Liver (tissue), 9 donors: ENCODE results near the gene PROK1. TPM values are rescaled to one million over a fixed set of nuclear protein-coding genes. Genes with fewer than 3 reads are reported as not detected.

Experiments used
- DNase-seq: peaks from one replicate; pipeline ENCODE4 v3.0.0-alpha.2; 2017; ENCODE audit warnings: low spot score
- H3K27ac ChIP-seq, 2 donors: one replicate each; pipeline ENCODE4 v1.7.0; 2013; ENCODE audit warnings: inconsistent platforms in 2 of 2, low read length in 2 of 2, control low read depth in 1 of 2, low read depth in 1 of 2, mild to moderate bottlenecking in 1 of 2
- H3K27me3 ChIP-seq, 4 donors: one replicate each; pipeline versions ENCODE4 v1.6.1 to v1.7.0; 2013; ENCODE audit warnings: low read length in 3 of 4, inconsistent platforms in 1 of 4, mild to moderate bottlenecking in 1 of 4, moderate library complexity in 1 of 4; ENCODE audit not compliant: control insufficient read depth in 4 of 4, insufficient read depth in 4 of 4
- H3K36me3 ChIP-seq, 4 donors: one replicate each; pipeline versions ENCODE4 v1.6.1 to v1.7.0; 2013; ENCODE audit warnings: low read length in 3 of 4, mild to moderate bottlenecking in 3 of 4, low read depth in 1 of 4, moderate library complexity in 1 of 4; ENCODE audit not compliant: control insufficient read depth in 4 of 4, insufficient read depth in 3 of 4
- H3K4me1 ChIP-seq, 4 donors: one replicate each; pipeline versions ENCODE4 v1.6.1 to v1.7.0; 2013; ENCODE audit warnings: low read length in 3 of 4, mild to moderate bottlenecking in 3 of 4, moderate library complexity in 1 of 4; ENCODE audit not compliant: control insufficient read depth in 4 of 4, insufficient read depth in 4 of 4
- H3K4me3 ChIP-seq, 3 donors: one replicate each; pipeline versions ENCODE4 v1.6.1 to v1.7.0; 2013; ENCODE audit warnings: low read length in 3 of 3, control low read depth in 1 of 3, low read depth in 1 of 3, mild to moderate bottlenecking in 1 of 3
- H3K9ac ChIP-seq, 2 donors: one replicate each; pipeline ENCODE4 v1.7.0; 2013; ENCODE audit warnings: low read length in 2 of 2, mild to moderate bottlenecking in 2 of 2, moderate library complexity in 2 of 2, control low read depth in 1 of 2, low read depth in 1 of 2
- H3K9me3 ChIP-seq, 4 donors: one replicate each; pipeline versions ENCODE4 v1.6.1 to v1.7.0; 2013; ENCODE audit warnings: low read length in 3 of 4; ENCODE audit not compliant: control insufficient read depth in 4 of 4
- ATF3 ChIP-seq: IDR thresholded peaks from 2 replicates; pipeline ENCODE4 v1.6.1; 2016; ENCODE audit warnings: antibody characterized with exemption
- CTCF ChIP-seq: fragments of 150-350 bp; IDR thresholded peaks from 2 replicates; pipeline ENCODE4 v1.5.1; 2017; ENCODE audit warnings: improper control_type of control experiment, low read depth, low read length; ENCODE audit not compliant: missing input control
- EGR1 ChIP-seq, 2 donors: IDR thresholded peaks; 2 replicates each; pipeline ENCODE4 v1.6.1; 2016 to 2018; ENCODE audit warnings: antibody characterized with exemption in 2 of 2, low read depth in 2 of 2
- FOXA1 ChIP-seq: IDR thresholded peaks from 2 replicates; pipeline ENCODE4 v1.6.1; 2016; ENCODE audit warnings: antibody characterized with exemption
- FOXA2 ChIP-seq: IDR thresholded peaks from 2 replicates; pipeline ENCODE4 v1.6.1; 2016; ENCODE audit warnings: antibody characterized with exemption
- GABPA ChIP-seq, 2 donors: IDR thresholded peaks in 1 of 2; conservative IDR thresholded peaks in 1 of 2; 2 replicates each; pipeline ENCODE4 v1.6.1; 2016; ENCODE audit warnings: antibody characterized with exemption in 2 of 2, mild to moderate bottlenecking in 1 of 2, moderate library complexity in 1 of 2
- HNF4A ChIP-seq, 2 donors: conservative IDR thresholded peaks; 2 replicates each; pipeline ENCODE4 v1.6.1; 2016; ENCODE audit warnings: antibody characterized with exemption in 2 of 2, mild to moderate bottlenecking in 2 of 2
- HNF4G ChIP-seq: IDR thresholded peaks from 2 replicates; pipeline ENCODE4 v1.6.1; 2016; ENCODE audit warnings: antibody characterized with exemption
- MAX ChIP-seq: IDR thresholded peaks from 2 replicates; pipeline ENCODE4 v1.6.1; 2016; ENCODE audit warnings: antibody characterized with exemption
- NR2F2 ChIP-seq: IDR thresholded peaks from 2 replicates; pipeline ENCODE4 v1.6.1; 2016; ENCODE audit warnings: antibody characterized with exemption
- RAD21 ChIP-seq, 2 donors: IDR thresholded peaks; 2 replicates each; pipeline ENCODE4 v1.6.1; 2016; ENCODE audit warnings: antibody characterized with exemption in 2 of 2, mild to moderate bottlenecking in 2 of 2
- REST ChIP-seq: IDR thresholded peaks from 2 replicates; pipeline ENCODE4 v1.6.1; 2016; ENCODE audit warnings: antibody characterized with exemption, mild to moderate bottlenecking
- TAF1 ChIP-seq: conservative IDR thresholded peaks from 2 replicates; pipeline ENCODE4 v1.6.1; 2016; ENCODE audit warnings: antibody characterized with exemption, mild to moderate bottlenecking
- YY1 ChIP-seq: IDR thresholded peaks from 2 replicates; pipeline ENCODE4 v1.6.1; 2016; ENCODE audit warnings: antibody characterized with exemption, mild to moderate bottlenecking
- ZBTB33 ChIP-seq: IDR thresholded peaks from 2 replicates; pipeline ENCODE4 v1.6.1; 2016; ENCODE audit warnings: antibody characterized with exemption
- WGBS: extraction: QIAGEN DNeasy Blood & Tissue Kit; methylation state at CpG from one replicate; pipeline ENCODE4 v1.1.7; 2013; 5-methylcytosine and 5-hydroxymethylcytosine counted together
- polyA plus RNA-seq, 2 donors: library from polyadenylated mRNA; stranded (reverse) in 1 of 2; unstranded in 1 of 2; fragments of 200-250 nt in 1 of 2; fragments of >200 nt in 1 of 2; fragmentation: Nextera tagmentation in 1 of 2; extraction: Ambion mirVana in 1 of 2; gene quantifications; one replicate each; pipeline versions ENCODE4 v1.2.1 to v1.2.3, GENCODE V29; 2013 to 2015
- total RNA-seq, 2 donors: library from RNA; depleted of rRNA; stranded (reverse); fragments of >200 nt; gene quantifications; one replicate each; pipeline ENCODE4 v1.2.3, GENCODE V29; 2014
- donor health status: healthy.
- donor health status: healthy.
- donor health status: healthy.
- donor health status: healthy.
- donor health status: healthy.

Gene PROK1
- total and polyA plus RNA-seq, 4 donors = 0.03 TPM; not detected in 3

GRCh38 chr1:110476028-110476765 lies 25.2 kb downstream of the PROK1 start:
- no peak for DNase-seq
- no peak overlapping the region for H3K4me3 ChIP-seq
- no peaks in the 10 kb centered on the region for H3K36me3 ChIP-seq
- TF ChIP-seq ATF3 (no peak), FOXA1 (no peak), YY1 (no peak), HNF4A (conservative IDR thresholded peaks at IDR 0.05) (no peak), NR2F2 (no peak), MAX (no peak), FOXA2 (no peak), TAF1 (no peak), CTCF (no peak), RAD21 (IDR thresholded peaks at IDR 0.05) (no peak), HNF4G (no peak), EGR1 (IDR thresholded peaks at IDR 0.05; ENCODE audit: low read depth in 2 of 2) (no peak), GABPA (IDR thresholded peaks at IDR 0.05 in 1 of 2, conservative IDR thresholded peaks at IDR 0.05 in 1 of 2) (no peak), ZBTB33 (no peak), REST (no peak)
- H3K4me1 ChIP-seq = no peaks in the 10 kb centered on the region
- H3K27ac ChIP-seq = no peak overlapping the region
- H3K9me3 ChIP-seq = no peaks in the 10 kb centered on the region
- no peak overlapping the region for H3K9ac ChIP-seq
- WGBS = 70% methylated on average over 10 of the region's 10 CpGs
- H3K27me3 ChIP-seq = no peaks in the 10 kb centered on the region

- Histone ChIP-seq H3K27me3 (no peaks in the 10 kb centered on the region), H3K27ac (no peak overlapping the region), H3K4me1 (no peaks in the 10 kb centered on the region), H3K9me3 (no peaks in the 10 kb centered on the region), H3K4me3 (no peak overlapping the region), H3K36me3 (no peaks in the 10 kb centered on the region), H3K9ac (no peak overlapping the region)
- WGBS = 88% methylated on average over 2 of the region's 2 CpGs
- DNase-seq = no peak
- no peak for TF ChIP-seq GABPA (IDR thresholded peaks at IDR 0.05 in 1 of 2, conservative IDR thresholded peaks at IDR 0.05 in 1 of 2)
- no peak for TF ChIP-seq FOXA2
- no peak for TF ChIP-seq RAD21 (IDR thresholded peaks at IDR 0.05)
- TF ChIP-seq HNF4G = no peak
- TF ChIP-seq ATF3 = no peak
- no peak for TF ChIP-seq CTCF
- no peak for TF ChIP-seq YY1
- no peak for TF ChIP-seq NR2F2
- TF ChIP-seq FOXA1 = no peak
- TF ChIP-seq MAX = no peak
Observed at GRCh38 chr1:110477041-110477440, 26.1 kb downstream of the PROK1 start.
